Large intestine (tissue), 3 donors: ENCODE data around the gene AMMECR1L. TPM values are rescaled to one million over a fixed set of nuclear protein-coding genes. Genes with fewer than 3 reads are reported as not detected.
"Not testable (repeated sequence)": the region's sequence is repeated elsewhere in the genome, so short reads cannot be mapped to it uniquely, and the experiment has no call there.

Experiments used
- DNase-seq, 2 donors: peaks; one replicate each; pipeline versions ENCODE4 v3.0.0 to v3.0.0-alpha.2; 2013
- H3K27ac ChIP-seq: one replicate; pipeline ENCODE4 v1.5.1; 2013; ENCODE audit warnings: low read length
- H3K27me3 ChIP-seq: 2 replicates; pipeline ENCODE4 v1.6.1; 2013; ENCODE audit warnings: low read length; ENCODE audit not compliant: control insufficient read depth, insufficient read depth
- H3K36me3 ChIP-seq: 2 replicates; pipeline ENCODE4 v1.6.1; 2013; ENCODE audit warnings: low read length; ENCODE audit not compliant: control insufficient read depth, insufficient read depth
- H3K4me1 ChIP-seq: one replicate; pipeline ENCODE4 v1.6.1; 2013; ENCODE audit warnings: low read length; ENCODE audit not compliant: control insufficient read depth, insufficient read depth
- H3K4me3 ChIP-seq: one replicate; pipeline ENCODE4 v1.5.1; 2013; ENCODE audit warnings: low read length
- H3K9me3 ChIP-seq: one replicate; pipeline ENCODE4 v1.6.1; 2013; ENCODE audit warnings: mild to moderate bottlenecking, low read depth, low read length, moderate library complexity; ENCODE audit not compliant: control insufficient read depth
- WGBS: methylation state at CpG from one replicate; pipeline ENCODE4 v1.1.5; 2013; ENCODE audit warnings: low lambda C conversion rate; ENCODE audit not compliant: insufficient coverage; 5-methylcytosine and 5-hydroxymethylcytosine counted together
- polyA plus RNA-seq: library from polyadenylated mRNA; unstranded; fragments of 120-200 nt; gene quantifications from one replicate; pipeline ENCODE4 v1.2.1, GENCODE V29; 2013

The AMMECR1L gene
- polyA plus RNA-seq, 1 donor = 15.4 TPM

- peak overlapping the region; percentile 35 for H3K27ac ChIP-seq
- H3K9me3 ChIP-seq = no peaks in the 10 kb centered on the region
- no peaks in the 10 kb centered on the region for H3K27me3 ChIP-seq
- H3K4me1 ChIP-seq = peaks cover 16% of the 10 kb centered on the region
- no peak overlapping the region for H3K4me3 ChIP-seq
- H3K36me3 ChIP-seq = peaks cover 8% of the 10 kb centered on the region
- WGBS = no CpG with 5 or more reads among the region's 1 CpG
- DNase-seq = no peak
Measured at GRCh38 chr2:127887776-127888130, 2.0 kb upstream of the AMMECR1L start.

- peak in 1 of 2 donors; percentile 11 for DNase-seq
- H3K9me3 ChIP-seq = no peaks in the 10 kb centered on the region
- H3K27me3 ChIP-seq = no peaks in the 10 kb centered on the region
- peaks cover 14% of the 10 kb centered on the region for H3K36me3 ChIP-seq
- H3K4me3 ChIP-seq = peak overlapping the region; percentile 13
- H3K27ac ChIP-seq = peak overlapping the region; percentile 35
- peaks cover 16% of the 10 kb centered on the region for H3K4me1 ChIP-seq
- WGBS = no CpG with 5 or more reads among the region's 8 CpGs
Measured at GRCh38 chr2:127887082-127887775, 1.5 kb upstream of the AMMECR1L start.

- H3K36me3 ChIP-seq = peaks cover 14% of the 10 kb centered on the region
- not testable (repeated sequence) for H3K27me3 ChIP-seq, H3K9me3 ChIP-seq
- peak overlapping the region; percentile 89 for H3K27ac ChIP-seq
- peak overlapping the region; percentile 62 for H3K4me3 ChIP-seq
- peak in 1 of 2 donors; percentile 52 for DNase-seq
- H3K4me1 ChIP-seq = peaks cover 16% of the 10 kb centered on the region
- WGBS = no CpG with 5 or more reads among the region's 32 CpGs
Measured at GRCh38 chr2:127886593-127886935, 808 bp upstream of the AMMECR1L start.

GRCh38 chr2:127884861-127885740 lies 655 bp downstream of the AMMECR1L start:
- Histone ChIP-seq H3K4me1 (peaks cover 16% of the 10 kb centered on the region), H3K27ac (peak overlapping the region; percentile 69), H3K4me3 (peak overlapping the region; percentile 52), H3K36me3 (peaks cover 27% of the 10 kb centered on the region)
- WGBS = 0% methylated on average over 4 of the region's 61 CpGs
- peak in 1 of 2 donors; percentile 41 for DNase-seq
- not testable (repeated sequence) for H3K9me3 ChIP-seq, H3K27me3 ChIP-seq

- peak overlapping the region; percentile 52 for H3K4me3 ChIP-seq
- H3K27me3 ChIP-seq = no peaks in the 10 kb centered on the region
- H3K9me3 ChIP-seq = no peaks in the 10 kb centered on the region
- peaks cover 30% of the 10 kb centered on the region for H3K36me3 ChIP-seq
- H3K27ac ChIP-seq = peak overlapping the region; percentile 69
- no CpG with 5 or more reads among the region's 10 CpGs for WGBS
- DNase-seq = no peak
- peaks cover 16% of the 10 kb centered on the region for H3K4me1 ChIP-seq
Measured at GRCh38 chr2:127884436-127884835, 1.3 kb downstream of the AMMECR1L start.

- H3K9me3 ChIP-seq = no peaks in the 10 kb centered on the region
- no peak overlapping the region for H3K4me3 ChIP-seq
- H3K36me3 ChIP-seq = peaks cover 39% of the 10 kb centered on the region
- H3K27ac ChIP-seq = no peak overlapping the region
- H3K27me3 ChIP-seq = no peaks in the 10 kb centered on the region
- H3K4me1 ChIP-seq = peaks cover 10% of the 10 kb centered on the region
- DNase-seq = no peak
- WGBS = 100% methylated on average over 1 of the region's 5 CpGs
Measured at GRCh38 chr2:127879899-127880298, 5.9 kb downstream of the AMMECR1L start.

- Histone ChIP-seq H3K27me3 (no peaks in the 10 kb centered on the region), H3K27ac (no peak overlapping the region), H3K4me1 (no peaks in the 10 kb centered on the region), H3K9me3 (no peaks in the 10 kb centered on the region), H3K4me3 (no peak overlapping the region), H3K36me3 (peaks cover 45% of the 10 kb centered on the region)
- WGBS = no CpG with 5 or more reads among the region's 3 CpGs
- DNase-seq = no peak
Measured at GRCh38 chr2:127877626-127878025, 8.1 kb downstream of the AMMECR1L start.

GRCh38 chr2:127877136-127877535 lies 8.6 kb downstream of the AMMECR1L start:
- Histone ChIP-seq H3K4me1 (no peaks in the 10 kb centered on the region), H3K36me3 (peaks cover 45% of the 10 kb centered on the region)
- WGBS = no CpG with 5 or more reads among the region's 2 CpGs

GRCh38 chr2:127874378-127875269 lies 11.1 kb downstream of the AMMECR1L start:
- H3K4me3 ChIP-seq = no peak overlapping the region
- H3K27ac ChIP-seq = no peak overlapping the region
- H3K36me3 ChIP-seq = peaks cover 46% of the 10 kb centered on the region
- no peak for DNase-seq
- no peaks in the 10 kb centered on the region for H3K4me1 ChIP-seq
- no peaks in the 10 kb centered on the region for H3K27me3 ChIP-seq
- 87% methylated on average over 5 of the region's 7 CpGs for WGBS
- H3K9me3 ChIP-seq = no peaks in the 10 kb centered on the region

More at GRCh38 chr2:127877136-127877535, 8.6 kb downstream of the AMMECR1L start:
- Histone ChIP-seq H3K9me3 (no peaks in the 10 kb centered on the region), H3K27me3 (no peaks in the 10 kb centered on the region), H3K27ac (no peak overlapping the region), H3K4me3 (no peak overlapping the region)
- DNase-seq = no peak

GRCh38 chr2:127873707-127874303 lies 12.0 kb downstream of the AMMECR1L start:
- WGBS = no CpG with 5 or more reads among the region's 14 CpGs
- Histone ChIP-seq H3K27ac (no peak overlapping the region), H3K4me3 (no peak overlapping the region), H3K27me3 (no peaks in the 10 kb centered on the region), H3K36me3 (peaks cover 49% of the 10 kb centered on the region), H3K4me1 (no peaks in the 10 kb centered on the region), H3K9me3 (no peaks in the 10 kb centered on the region)
- no peak for DNase-seq
